Muscle of leg (tissue), 11 donors: ENCODE data around the gene ARHGEF7. TPM values are rescaled to one million over a fixed set of nuclear protein-coding genes. Genes with fewer than 3 reads are reported as not detected.
"Not testable (repeated sequence)": the region's sequence is repeated elsewhere in the genome, so short reads cannot be mapped to it uniquely, and the experiment has no call there.

ENCODE experiments used
- DNase-seq: peaks from one replicate; pipeline ENCODE4 v3.0.0; 2013
- H3K27ac ChIP-seq: one replicate; pipeline ENCODE4 v1.5.1; 2013; ENCODE audit warnings: mild to moderate bottlenecking, low read length, control low read depth
- H3K27me3 ChIP-seq: one replicate; pipeline ENCODE4 v1.6.1; 2013; ENCODE audit warnings: low read length; ENCODE audit not compliant: control insufficient read depth, insufficient read depth
- H3K36me3 ChIP-seq: one replicate; pipeline ENCODE4 v1.6.1; 2013; ENCODE audit warnings: low read length; ENCODE audit not compliant: control insufficient read depth, insufficient read depth
- H3K4me1 ChIP-seq: one replicate; pipeline ENCODE4 v1.6.1; 2013; ENCODE audit warnings: low read length; ENCODE audit not compliant: control insufficient read depth, insufficient read depth
- H3K4me3 ChIP-seq: one replicate; pipeline ENCODE4 v1.5.1; 2013; ENCODE audit warnings: low read length, control low read depth
- H3K9me3 ChIP-seq: replicated peaks from 2 replicates; pipeline ENCODE4 v1.6.1; 2013; ENCODE audit warnings: low read depth, low read length; ENCODE audit not compliant: control insufficient read depth
- WGBS: methylation state at CpG from one replicate; pipeline ENCODE4 v1.1.5; 2013; ENCODE audit warnings: missing lambda C conversion rate; ENCODE audit not compliant: insufficient coverage; 5-methylcytosine and 5-hydroxymethylcytosine counted together
- polyA plus RNA-seq, 8 donors: library from polyadenylated mRNA; unstranded; fragments of 120-200 nt; gene quantifications; one replicate each; pipeline versions ENCODE4 v1.2.1 to v1.2.3, GENCODE V29; 2013; ENCODE audit warnings: inconsistent platforms in 1 of 8, low replicate concordance in 1 of 8; ENCODE audit not compliant: insufficient read length in 8 of 8, insufficient read depth in 1 of 8
- total RNA-seq: library from RNA; stranded (reverse); fragments of 120-200 nt; gene quantifications from one replicate; pipeline ENCODE4 v1.2.4, GENCODE V29; 2013

Gene ARHGEF7
- total and polyA plus RNA-seq, 9 donors = 52.3 to 80.8 (median 66.7) TPM

- Histone ChIP-seq H3K4me1 (no peaks in the 10 kb centered on the region), H3K36me3 (no peaks in the 10 kb centered on the region), H3K4me3 (no peak overlapping the region), H3K9me3 (peaks cover 9% of the 10 kb centered on the region), H3K27ac (no peak overlapping the region), H3K27me3 (no peaks in the 10 kb centered on the region)
- 84% methylated on average over 7 of the region's 12 CpGs for WGBS
- DNase-seq = no peak
Measured at GRCh38 chr13:111079375-111079774, 35.7 kb upstream of the ARHGEF7 start.

- no peak overlapping the region for H3K4me3 ChIP-seq
- H3K27ac ChIP-seq = no peak overlapping the region
- no peak for DNase-seq
- no CpG with 5 or more reads among the region's 5 CpGs for WGBS
- no peaks in the 10 kb centered on the region for H3K4me1 ChIP-seq
- H3K9me3 ChIP-seq = peaks cover under 1% of the 10 kb centered on the region
- no peaks in the 10 kb centered on the region for H3K36me3 ChIP-seq
- H3K27me3 ChIP-seq = no peaks in the 10 kb centered on the region
Measured at GRCh38 chr13:111080642-111081041, 34.5 kb upstream of the ARHGEF7 start.

GRCh38 chr13:111082240-111082639 is 32.9 kb upstream of the ARHGEF7 start:
- no peaks in the 10 kb centered on the region for H3K4me1 ChIP-seq
- H3K36me3 ChIP-seq = no peaks in the 10 kb centered on the region
- H3K27me3 ChIP-seq = no peaks in the 10 kb centered on the region
- DNase-seq = no peak
- H3K27ac ChIP-seq = no peak overlapping the region
- no peak overlapping the region for H3K4me3 ChIP-seq
- 79% methylated on average over 3 of the region's 4 CpGs for WGBS
- H3K9me3 ChIP-seq = no peaks in the 10 kb centered on the region

- H3K36me3 ChIP-seq, H3K4me3 ChIP-seq, H3K9me3 ChIP-seq, DNase-seq, H3K4me1 ChIP-seq, H3K27me3 ChIP-seq, H3K27ac ChIP-seq: not testable (repeated sequence)
- 89% methylated on average over 14 of the region's 14 CpGs for WGBS
Measured at GRCh38 chr13:111082769-111083168, 32.3 kb upstream of the ARHGEF7 start.

- WGBS = no CpG with 5 or more reads among the region's 25 CpGs
- not testable (repeated sequence) for H3K4me1 ChIP-seq, H3K27me3 ChIP-seq, DNase-seq, H3K36me3 ChIP-seq, H3K4me3 ChIP-seq, H3K9me3 ChIP-seq, H3K27ac ChIP-seq
Measured at GRCh38 chr13:111083693-111084092, 31.4 kb upstream of the ARHGEF7 start.

- no peak for DNase-seq
- Histone ChIP-seq H3K9me3 (no peaks in the 10 kb centered on the region), H3K4me3 (no peak overlapping the region), H3K27me3 (peaks cover 20% of the 10 kb centered on the region), H3K36me3 (no peaks in the 10 kb centered on the region), H3K27ac (no peak overlapping the region), H3K4me1 (no peaks in the 10 kb centered on the region)
- WGBS = 40% methylated on average over 1 of the region's 7 CpGs
Measured at GRCh38 chr13:111090169-111090568, 24.9 kb upstream of the ARHGEF7 start.

- Histone ChIP-seq H3K27ac (no peak overlapping the region), H3K36me3 (no peaks in the 10 kb centered on the region), H3K4me3 (no peak overlapping the region), H3K4me1 (no peaks in the 10 kb centered on the region), H3K9me3 (no peaks in the 10 kb centered on the region), H3K27me3 (peaks cover 31% of the 10 kb centered on the region)
- DNase-seq = no peak
- 71% methylated on average over 6 of the region's 6 CpGs for WGBS
Measured at GRCh38 chr13:111092685-111093084, 22.4 kb upstream of the ARHGEF7 start.

GRCh38 chr13:111093136-111093535 is 22.0 kb upstream of the ARHGEF7 start:
- Histone ChIP-seq H3K36me3 (no peaks in the 10 kb centered on the region), H3K27ac (no peak overlapping the region), H3K4me3 (no peak overlapping the region), H3K4me1 (no peaks in the 10 kb centered on the region), H3K9me3 (no peaks in the 10 kb centered on the region), H3K27me3 (peaks cover 31% of the 10 kb centered on the region)
- no peak for DNase-seq
- WGBS = 88% methylated on average over 12 of the region's 21 CpGs

GRCh38 chr13:111093634-111094033 is 21.5 kb upstream of the ARHGEF7 start:
- DNase-seq = no peak
- 88% methylated on average over 6 of the region's 9 CpGs for WGBS
- Histone ChIP-seq H3K27ac (no peak overlapping the region), H3K9me3 (no peaks in the 10 kb centered on the region), H3K4me3 (no peak overlapping the region), H3K4me1 (no peaks in the 10 kb centered on the region), H3K36me3 (no peaks in the 10 kb centered on the region), H3K27me3 (peaks cover 31% of the 10 kb centered on the region)

- Histone ChIP-seq H3K4me3 (no peak overlapping the region), H3K36me3 (no peaks in the 10 kb centered on the region), H3K4me1 (no peaks in the 10 kb centered on the region), H3K9me3 (no peaks in the 10 kb centered on the region), H3K27ac (no peak overlapping the region), H3K27me3 (peaks cover 28% of the 10 kb centered on the region)
- WGBS = 76% methylated on average over 18 of the region's 30 CpGs
- DNase-seq = no peak
Measured at GRCh38 chr13:111095031-111095840, 19.9 kb upstream of the ARHGEF7 start.
